GM19397 (cell line): ENCODE measurements around the gene ETNK2.
A peak's percentile ranks its signal among the peaks of the same experiment; 100 is the strongest.

ENCODE experiments used
- ATAC-seq: cut with Tn5 transposase; IDR thresholded peaks from one replicate; pipeline ENCODE4 v1.9.1; 2021; ENCODE audit warnings: mild to moderate bottlenecking, moderate library complexity; ENCODE audit not compliant: unreplicated experiment

ETNK2 gene

DNA sequence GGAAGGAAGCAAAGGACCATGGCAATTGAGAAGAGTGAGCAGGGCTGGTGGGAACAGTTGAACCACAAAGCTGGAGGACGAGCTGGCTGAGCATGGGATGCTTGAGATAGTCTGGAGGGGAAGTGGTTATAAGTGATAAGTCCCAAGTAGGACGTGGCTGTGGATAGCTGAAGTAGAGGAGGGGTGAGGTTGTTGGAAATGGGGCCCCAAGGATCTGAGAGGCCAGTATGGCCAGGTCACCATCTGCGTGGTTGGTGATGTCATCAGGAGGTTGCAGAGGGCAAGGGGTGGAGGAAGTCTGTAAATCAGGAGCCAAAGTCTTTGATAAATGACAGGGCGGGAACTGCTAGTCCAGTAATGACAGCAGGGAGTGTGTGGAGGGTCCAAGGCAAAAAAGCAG is 25.3 kb upstream of the ETNK2 start:
- no peak for ATAC-seq

DNA sequence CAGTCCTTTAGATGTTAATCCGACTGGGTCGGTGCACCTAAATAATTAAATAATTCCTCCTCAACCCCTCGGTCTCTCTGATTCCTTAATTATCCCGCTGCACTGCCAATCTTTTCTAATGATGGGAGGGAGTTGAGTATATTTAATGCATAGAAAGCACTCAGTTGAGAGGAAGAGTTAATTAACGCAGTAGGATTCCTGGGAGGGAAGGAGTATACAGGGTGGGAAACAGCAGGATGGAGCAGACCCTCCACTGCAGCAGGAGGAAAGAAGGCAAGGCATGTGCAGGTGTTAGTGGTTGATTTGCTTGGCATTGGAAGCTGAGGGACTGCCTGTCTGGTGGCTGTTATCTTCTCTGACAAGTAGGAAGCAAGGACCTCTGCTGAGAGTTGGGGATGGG is 24.2 kb upstream of the ETNK2 start:
- ATAC-seq, result no peak

- ATAC-seq, result no peak
These were observed 23.1 kb upstream of the ETNK2 start for GRCh38 chr1:204174958-204175357.

- no peak for ATAC-seq
These were observed 20.7 kb upstream of the ETNK2 start for GRCh38 chr1:204172404-204173029.

DNA sequence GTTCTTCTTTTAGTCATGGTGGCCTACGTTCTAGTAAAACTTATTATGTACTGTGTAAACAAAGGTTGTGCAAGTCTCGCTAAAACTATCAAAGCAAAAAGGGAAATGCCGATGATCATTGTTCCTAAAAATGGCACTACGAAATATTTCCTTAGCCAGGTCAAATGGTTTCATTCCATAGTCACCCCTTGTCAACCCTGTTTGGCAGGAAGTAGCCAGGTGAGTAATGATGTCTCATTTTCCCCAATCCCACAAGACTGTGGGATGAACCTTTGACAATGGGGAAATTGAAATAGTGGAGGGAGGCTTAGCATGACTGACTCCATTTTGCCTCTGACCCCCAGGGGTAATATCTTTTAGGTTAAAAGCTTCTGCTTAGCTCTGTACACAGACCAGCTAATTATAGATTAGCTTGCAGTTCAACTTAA is 19.9 kb upstream of the ETNK2 start:
- no peak for ATAC-seq

- no peak for ATAC-seq
These were observed 18.8 kb upstream of the ETNK2 start for GRCh38 chr1:204170494-204171155.

GRCh38 chr1:204169858-204170257 is 18.0 kb upstream of the ETNK2 start:
- no peak for ATAC-seq

- ATAC-seq, result no peak
These were observed 15.9 kb upstream of the ETNK2 start for GRCh38 chr1:204167730-204168129.

DNA sequence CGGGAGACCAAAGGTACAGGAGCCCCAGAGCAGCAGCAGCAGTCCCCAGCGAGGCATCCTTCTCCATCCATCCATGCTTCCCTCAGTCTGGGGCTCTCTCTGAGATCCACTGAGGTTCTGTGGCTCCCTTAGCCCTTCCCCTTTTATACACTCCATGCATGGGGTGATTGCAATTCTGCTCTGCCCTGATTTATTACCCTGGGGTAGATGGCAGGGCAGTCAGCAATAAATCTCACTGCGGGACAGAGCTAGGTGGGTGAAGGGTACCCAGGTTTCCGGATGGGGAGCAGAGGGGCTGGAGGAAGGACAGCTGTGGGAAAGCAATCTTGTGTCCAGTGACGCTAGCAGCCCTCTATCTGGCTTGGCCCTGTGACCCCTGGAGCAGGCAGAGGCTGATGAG is 14.4 kb upstream of the ETNK2 start, which contains the start of gene REN:
Gene REN, minus strand, starts transcription at position 119 of the 400 bp plus-strand sequence. Its CDS starts 44 bp downstream, at position 75.
- ATAC-seq, result no peak

DNA sequence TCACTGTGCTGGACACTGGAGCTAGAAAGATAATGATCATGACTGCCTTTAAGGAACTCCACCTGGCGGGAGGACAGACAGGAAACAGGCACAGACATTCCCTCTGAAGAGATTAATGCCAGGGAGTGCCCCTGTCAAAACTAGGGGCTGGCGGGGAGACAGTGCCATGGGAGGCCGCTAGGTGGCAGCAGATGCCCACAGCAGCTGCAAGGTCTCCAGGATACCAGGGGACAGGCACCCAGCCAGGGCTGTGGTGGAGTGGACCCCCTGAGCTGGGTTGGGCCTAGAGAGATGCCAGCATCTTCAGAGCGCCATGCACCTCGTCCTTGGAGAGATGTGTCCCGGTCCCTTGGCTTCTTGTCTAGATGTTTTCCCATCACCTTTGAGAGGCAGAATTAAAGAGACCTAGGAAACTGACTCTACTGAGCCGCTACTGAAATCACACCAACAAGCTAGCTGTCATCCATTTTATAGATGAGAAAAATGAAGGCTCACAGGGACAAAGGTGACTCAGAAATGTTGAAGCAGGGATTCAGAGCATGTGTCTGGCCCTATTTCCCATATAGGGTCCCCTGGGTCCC is 10.7 kb upstream of the ETNK2 start:
- peak; percentile 60 for ATAC-seq

- no peak for ATAC-seq
These were observed 10.0 kb upstream of the ETNK2 start for GRCh38 chr1:204161609-204162493.

- no peak for ATAC-seq
These were observed 6.1 kb upstream of the ETNK2 start for GRCh38 chr1:204157962-204158361.

- ATAC-seq, result no peak
These were observed 4.0 kb upstream of the ETNK2 start for GRCh38 chr1:204155881-204156280.

DNA sequence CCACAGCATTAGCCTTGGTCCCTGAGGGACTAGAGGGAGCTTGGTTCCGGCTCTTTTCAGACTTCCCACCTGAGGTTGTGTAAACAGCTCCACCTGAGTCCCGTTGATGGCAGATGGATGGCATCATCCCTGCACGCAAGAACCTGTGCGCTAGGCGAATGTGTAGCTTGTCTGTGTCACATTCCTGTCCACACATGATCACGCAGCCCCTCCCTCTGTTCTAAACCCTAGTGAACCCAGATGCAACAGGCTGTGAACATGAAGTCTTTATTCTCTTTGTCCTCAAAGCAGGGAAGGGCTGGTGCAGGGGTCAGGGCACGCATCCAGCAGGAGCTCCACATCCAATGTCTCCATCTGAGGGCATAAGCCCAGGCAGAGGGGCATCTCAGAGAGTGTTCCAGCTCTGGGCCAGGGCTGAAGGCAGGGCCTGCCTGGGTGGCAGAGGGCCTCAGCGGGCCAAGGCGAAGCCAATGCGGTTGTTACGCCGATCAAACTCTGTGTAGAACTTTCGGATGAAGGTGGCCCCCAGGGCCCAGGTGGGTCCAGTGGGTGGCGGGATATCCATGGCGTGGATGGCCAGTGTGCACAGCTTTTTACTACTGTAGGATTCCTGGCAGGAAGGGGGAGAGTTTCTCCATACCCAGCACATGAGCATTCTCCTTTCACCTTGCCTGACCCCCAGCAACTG is 2.9 kb upstream of the ETNK2 start:
- no peak for ATAC-seq

DNA sequence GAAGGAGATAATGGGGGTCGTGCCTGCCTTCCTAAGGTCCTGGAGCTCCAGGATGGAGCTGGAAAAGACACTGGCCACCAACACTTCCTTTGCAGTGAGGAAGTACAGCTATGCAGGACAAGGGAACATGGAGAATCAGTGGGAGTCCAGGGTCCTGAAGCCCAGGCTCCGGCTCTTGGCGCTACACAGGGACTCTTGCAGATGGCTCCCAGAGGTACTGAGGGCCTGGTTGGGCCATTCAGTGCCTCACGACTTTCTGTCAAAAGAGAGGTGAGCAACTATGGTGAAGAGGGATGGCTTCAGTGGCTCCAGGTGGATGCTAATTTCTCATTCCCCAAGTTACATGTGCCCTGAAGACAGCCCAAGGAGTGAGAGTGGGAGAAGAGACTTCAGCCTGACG is 1.8 kb upstream of the ETNK2 start:
- ATAC-seq, result no peak

DNA sequence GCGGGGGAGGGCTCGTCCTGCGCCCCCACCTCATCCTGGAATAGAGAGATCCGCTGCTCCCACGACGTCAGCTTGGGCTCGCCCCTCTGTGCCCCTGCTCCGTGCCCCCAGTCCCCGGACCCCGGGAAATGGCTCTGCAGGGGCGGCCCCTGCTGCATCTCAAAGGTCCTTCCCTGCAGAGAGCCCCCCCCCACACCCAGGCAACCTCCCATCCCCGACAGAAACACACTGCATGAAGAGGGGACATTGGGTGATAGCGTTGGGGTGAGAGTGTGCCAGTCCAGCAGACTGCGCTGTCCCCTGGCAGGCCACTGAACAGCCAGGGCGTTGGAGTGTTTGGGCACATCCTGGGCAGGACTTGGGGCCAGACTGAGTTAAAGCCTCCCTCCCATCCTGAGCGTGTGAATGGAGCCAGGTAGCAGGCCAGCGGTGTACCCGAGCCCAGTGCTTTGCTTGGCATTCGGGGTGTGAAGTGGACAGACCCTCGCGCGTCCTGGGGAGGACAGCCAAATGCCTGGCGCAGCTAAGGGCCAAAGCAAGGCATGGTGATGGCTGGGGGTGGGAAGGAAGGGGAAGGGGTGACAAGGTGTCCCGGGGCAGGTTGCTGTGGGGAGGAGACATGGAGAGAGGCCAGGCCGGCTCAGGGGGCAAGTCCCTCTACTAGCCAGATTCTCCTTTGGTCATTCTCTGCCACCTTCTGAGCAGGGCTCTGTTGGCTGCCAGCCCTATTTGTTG is 633 bp upstream of the ETNK2 start:
- no peak for ATAC-seq

GRCh38 chr1:204150702-204151551 is 917 bp downstream of the ETNK2 start:
- ATAC-seq, result no peak

DNA sequence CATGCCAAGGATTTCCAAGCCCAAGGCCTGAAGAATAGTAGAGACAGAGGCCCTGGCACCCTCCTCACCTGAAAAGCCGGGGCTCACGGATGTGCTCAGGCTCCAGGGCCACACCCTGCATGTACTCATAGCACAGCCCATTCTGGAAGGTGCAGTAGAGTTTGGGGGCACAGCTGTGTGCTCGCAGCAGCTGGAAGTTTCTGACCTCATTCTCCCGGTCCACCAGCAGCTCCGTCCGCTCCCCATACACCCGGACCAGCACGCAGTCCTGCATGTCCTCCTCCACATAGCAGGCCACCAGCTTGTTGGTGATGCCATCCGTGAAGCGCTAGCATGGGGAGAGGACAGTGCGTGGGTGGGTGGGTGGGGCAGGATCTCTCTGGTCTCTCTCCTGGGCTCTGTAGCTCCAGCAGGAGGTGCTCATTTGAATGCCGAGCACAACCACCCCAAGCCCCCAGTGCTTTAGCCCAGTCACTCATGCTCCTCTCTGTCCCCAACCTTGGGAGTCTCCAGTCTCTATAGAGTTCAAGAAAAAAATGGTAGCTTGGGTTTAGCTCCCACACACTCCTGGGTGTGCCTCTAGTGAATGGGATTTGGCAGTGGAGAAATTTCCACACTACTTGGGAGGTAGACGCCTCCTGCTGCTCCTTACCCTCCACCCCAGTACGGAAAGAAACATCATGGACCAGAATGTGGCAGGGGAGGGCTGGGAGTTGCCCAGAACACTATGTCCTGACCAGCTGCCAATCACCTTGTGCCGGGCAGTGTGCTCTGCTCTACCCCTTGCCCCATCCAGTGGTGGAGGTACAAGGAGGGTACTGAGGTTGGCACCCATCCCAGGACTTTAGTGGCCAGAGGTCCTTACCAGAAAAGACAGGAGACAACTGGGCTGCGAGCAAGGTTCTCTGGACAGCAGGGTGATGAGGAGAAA is 1.9 kb downstream of the ETNK2 start:
- ATAC-seq, result no peak
